Mesenchymal stem cell (in vitro differentiated cells and primary cell): ENCODE results near the gene TRIO.

Source experiments
- DNase-seq: peaks from one replicate; pipeline ENCODE4 v3.0.0-alpha.2; 2013
- H2AFZ ChIP-seq: one replicate; pipeline ENCODE4 v1.6.1; 2013; ENCODE audit warnings: low read depth, mild to moderate bottlenecking, control low read depth, inconsistent platforms, low read length, moderate library complexity
- H2AK5ac ChIP-seq: 2 replicates; pipeline ENCODE4 v1.6.1; 2013; ENCODE audit warnings: low read length, moderate library complexity, mild to moderate bottlenecking, inconsistent platforms; ENCODE audit not compliant: severe bottlenecking
- H2BK120ac ChIP-seq: one replicate; pipeline ENCODE4 v1.6.1; 2013; ENCODE audit warnings: low read depth, mild to moderate bottlenecking, inconsistent platforms, low read length, moderate library complexity
- H2BK12ac ChIP-seq, 2 experiments: one replicate each; pipeline ENCODE4 v1.6.1; 2013; ENCODE audit warnings: inconsistent platforms in 2 of 2, low read length in 2 of 2, mild to moderate bottlenecking in 2 of 2, moderate library complexity in 2 of 2, control low read depth in 1 of 2
- H2BK15ac ChIP-seq: one replicate; pipeline ENCODE4 v1.6.1; 2013; ENCODE audit warnings: mild to moderate bottlenecking, low read depth, inconsistent platforms; ENCODE audit not compliant: poor library complexity, severe bottlenecking
- H2BK5ac ChIP-seq: 2 replicates; pipeline ENCODE4 v1.6.1; 2013; ENCODE audit warnings: low read depth, mild to moderate bottlenecking, low read length, control low read depth, inconsistent platforms; ENCODE audit not compliant: poor library complexity, severe bottlenecking
- H3K14ac ChIP-seq, 2 experiments: one replicate each; pipeline ENCODE4 v1.6.1; 2013; ENCODE audit warnings: inconsistent platforms in 2 of 2, low read length in 2 of 2, control low read depth in 1 of 2, mild to moderate bottlenecking in 1 of 2, moderate library complexity in 1 of 2
- H3K18ac ChIP-seq, 2 experiments: one replicate each; pipeline ENCODE4 v1.6.1; 2013; ENCODE audit warnings: inconsistent platforms in 2 of 2, low read length in 2 of 2, control low read depth in 1 of 2, low read depth in 1 of 2, mild to moderate bottlenecking in 1 of 2
- H3K23ac ChIP-seq, 2 experiments: one replicate each; pipeline ENCODE4 v1.6.1; 2013; ENCODE audit warnings: inconsistent platforms in 2 of 2, low read length in 2 of 2, mild to moderate bottlenecking in 2 of 2, moderate library complexity in 2 of 2, control low read depth in 1 of 2
- H3K27ac ChIP-seq: 2 replicates; pipeline ENCODE4 v1.5.1; 2013; ENCODE audit warnings: mild to moderate bottlenecking, moderate library complexity, low read length, control low read depth, inconsistent platforms; ENCODE audit not compliant: poor library complexity, severe bottlenecking
- H3K27me3 ChIP-seq, 2 experiments: 2 replicates each; pipeline versions ENCODE4 v1.6.1 to v1.7.0; 2013; ENCODE audit warnings: low read length in 2 of 2, mild to moderate bottlenecking in 2 of 2, moderate library complexity in 2 of 2, control low read depth in 1 of 2, inconsistent platforms in 1 of 2; ENCODE audit not compliant: control insufficient read depth in 1 of 2, insufficient read depth in 1 of 2
- H3K36me3 ChIP-seq, 2 experiments: 2 replicates each; pipeline versions ENCODE4 v1.6.1 to v1.7.0; 2013; ENCODE audit warnings: low read length in 2 of 2, control low read depth in 1 of 2, inconsistent platforms in 1 of 2, low read depth in 1 of 2, mild to moderate bottlenecking in 1 of 2; ENCODE audit not compliant: insufficient read depth in 2 of 2, control insufficient read depth in 1 of 2
- H3K4ac ChIP-seq, 2 experiments: one replicate each; pipeline ENCODE4 v1.6.1; 2013; ENCODE audit warnings: inconsistent platforms in 2 of 2, low read length in 2 of 2, mild to moderate bottlenecking in 2 of 2, moderate library complexity in 2 of 2, control low read depth in 1 of 2, low read depth in 1 of 2
- H3K4me1 ChIP-seq: 2 replicates; pipeline ENCODE4 v1.6.1; 2013; ENCODE audit warnings: low read depth, low read length, control low read depth; ENCODE audit not compliant: control insufficient read depth, insufficient read depth
- H3K4me2 ChIP-seq: 2 replicates; pipeline ENCODE4 v1.6.1; 2013; ENCODE audit warnings: low read length, mild to moderate bottlenecking, inconsistent platforms; ENCODE audit not compliant: poor library complexity, severe bottlenecking
- H3K4me3 ChIP-seq, 2 experiments: 2 replicates each; pipeline versions ENCODE4 v1.5.1 to v1.7.0; 2013; ENCODE audit warnings: low read length in 2 of 2, mild to moderate bottlenecking in 2 of 2, control low read depth in 1 of 2, low read depth in 1 of 2; ENCODE audit not compliant: insufficient read depth in 1 of 2
- H3K79me1 ChIP-seq: replicated peaks from 2 replicates; pipeline ENCODE4 v1.6.1; 2013; ENCODE audit warnings: mild to moderate bottlenecking, control low read depth, low read length, inconsistent platforms; ENCODE audit not compliant: poor library complexity, severe bottlenecking
- H3K9ac ChIP-seq: 2 replicates; pipeline ENCODE4 v1.7.0; 2013; ENCODE audit warnings: mild to moderate bottlenecking, low read length, moderate library complexity
- H3K9me3 ChIP-seq: 2 replicates; pipeline ENCODE4 v1.7.0; 2013; ENCODE audit warnings: mild to moderate bottlenecking, low read length; ENCODE audit not compliant: control insufficient read depth
- H4K8ac ChIP-seq: one replicate; pipeline ENCODE4 v1.6.1; 2013; ENCODE audit warnings: inconsistent platforms, mild to moderate bottlenecking, low read length, moderate library complexity
- H4K91ac ChIP-seq: one replicate; pipeline ENCODE4 v1.6.1; 2013; ENCODE audit warnings: mild to moderate bottlenecking, low read length, inconsistent platforms
- WGBS: methylation state at CpG from one replicate; pipeline ENCODE4 v1.1.7; 2013; ENCODE audit warnings: mixed read lengths; 5-methylcytosine and 5-hydroxymethylcytosine counted together

The TRIO gene

GRCh38 chr5:14246350-14247053 lies 103.4 kb downstream of the TRIO start:
- Histone ChIP-seq H3K9ac (no peak overlapping the region), H3K4ac (no peak overlapping the region), H3K4me2 (no peak overlapping the region), H3K9me3 (no peaks in the 10 kb centered on the region), H3K36me3 (peaks cover 3 to 14% of the 10 kb centered on the region in 2 experiments), H3K79me1 (no peaks in the 10 kb centered on the region), H3K14ac (no peak overlapping the region), H3K27ac (peak overlapping the region; percentile 10), H2BK15ac (peak overlapping the region; percentile 6), H3K23ac (no peak overlapping the region), H2AFZ (no peak overlapping the region), H4K8ac (peak overlapping the region; percentile 10), H3K18ac (no peak overlapping the region), H3K4me1 (peaks cover 39% of the 10 kb centered on the region), H3K27me3 (no peaks in the 10 kb centered on the region), H4K91ac (peak overlapping the region; percentile 14), H2BK120ac (no peak overlapping the region), H2BK5ac (no peak overlapping the region), H2BK12ac (peak overlapping the region in 1 of 2 experiments; percentile 12), H2AK5ac (no peak overlapping the region), H3K4me3 (no peak overlapping the region)
- 92% methylated on average over 9 of the region's 9 CpGs for WGBS
- DNase-seq = no peak

- no peak overlapping the region for H3K4ac ChIP-seq
- H4K91ac ChIP-seq = peak overlapping the region; percentile 14
- no peak overlapping the region for H2BK120ac ChIP-seq
- no peaks in the 10 kb centered on the region for H3K27me3 ChIP-seq
- H2BK15ac ChIP-seq = no peak overlapping the region
- H3K27ac ChIP-seq = no peak overlapping the region
- 42% methylated on average over 4 of the region's 4 CpGs for WGBS
- no peak overlapping the region for H3K4me3 ChIP-seq
- no peak overlapping the region for H2BK5ac ChIP-seq
- H3K4me1 ChIP-seq = peaks cover 40% of the 10 kb centered on the region
- DNase-seq = no peak
- no peak overlapping the region for H3K9ac ChIP-seq
- H4K8ac ChIP-seq = peak overlapping the region; percentile 10
- H3K36me3 ChIP-seq = peaks cover 3 to 16% of the 10 kb centered on the region in 2 experiments
- no peak overlapping the region for H2AFZ ChIP-seq
- H2BK12ac ChIP-seq = peak overlapping the region in 1 of 2 experiments; percentile 12
- no peak overlapping the region for H3K18ac ChIP-seq
- no peaks in the 10 kb centered on the region for H3K9me3 ChIP-seq
- no peak overlapping the region for H3K14ac ChIP-seq
- H2AK5ac ChIP-seq = no peak overlapping the region
- no peak overlapping the region for H3K23ac ChIP-seq
- no peak overlapping the region for H3K4me2 ChIP-seq
- no peaks in the 10 kb centered on the region for H3K79me1 ChIP-seq
These were observed 103.9 kb downstream of the TRIO start for GRCh38 chr5:14247054-14247386.

GRCh38 chr5:14249258-14250082 lies 106.3 kb downstream of the TRIO start:
- Histone ChIP-seq H3K4ac (no peak overlapping the region), H4K91ac (no peak overlapping the region), H2BK5ac (no peak overlapping the region), H3K18ac (no peak overlapping the region), H2AFZ (no peak overlapping the region), H3K27ac (no peak overlapping the region), H3K4me3 (peak overlapping the region in 1 of 2 experiments; percentile 55), H3K9me3 (no peaks in the 10 kb centered on the region), H2BK15ac (no peak overlapping the region), H2BK12ac (no peak overlapping the region), H3K9ac (peak overlapping the region; percentile 75), H3K4me2 (no peak overlapping the region), H2AK5ac (no peak overlapping the region), H3K27me3 (no peaks in the 10 kb centered on the region), H3K79me1 (no peaks in the 10 kb centered on the region), H3K23ac (no peak overlapping the region), H2BK120ac (no peak overlapping the region), H4K8ac (no peak overlapping the region), H3K4me1 (peaks cover 38% of the 10 kb centered on the region), H3K36me3 (peaks cover 0 to 16% of the 10 kb centered on the region in 2 experiments), H3K14ac (no peak overlapping the region)
- 95% methylated on average over 6 of the region's 6 CpGs for WGBS
- no peak for DNase-seq

- WGBS = 73% methylated on average over 16 of the region's 16 CpGs
- Histone ChIP-seq H2BK120ac (no peak overlapping the region), H2AK5ac (no peak overlapping the region), H4K8ac (peak overlapping the region; percentile 51), H4K91ac (no peak overlapping the region), H2AFZ (no peak overlapping the region), H3K23ac (no peak overlapping the region), H2BK5ac (no peak overlapping the region), H3K18ac (peak overlapping the region; percentile 51 to 73), H3K79me1 (no peaks in the 10 kb centered on the region), H3K4me3 (peak overlapping the region in 1 of 2 experiments; percentile 55), H3K27me3 (no peaks in the 10 kb centered on the region), H3K4me2 (no peak overlapping the region), H3K9ac (peak overlapping the region; percentile 75), H3K27ac (no peak overlapping the region), H2BK15ac (no peak overlapping the region), H3K14ac (no peak overlapping the region), H3K4ac (peak overlapping the region in 1 of 2 experiments; percentile 35), H3K36me3 (peaks cover 3 to 15% of the 10 kb centered on the region in 2 experiments), H2BK12ac (peak overlapping the region in 1 of 2 experiments; percentile 37), H3K9me3 (peaks cover 4% of the 10 kb centered on the region), H3K4me1 (peaks cover 34% of the 10 kb centered on the region)
- peak; percentile 52 for DNase-seq
These were observed 107.0 kb downstream of the TRIO start for GRCh38 chr5:14250084-14250695.
